Central memory CD8-positive, alpha-beta T cell (primary cell): ENCODE results near the gene ADCY4.

Experiments
- ATAC-seq: fragments of 150-1000 bp; cut with Tn5 transposase; replicated peaks from 2 replicates; pipeline ENCODE4 v1.10.0; 2022; ENCODE audit warnings: mild to moderate bottlenecking, moderate FRiP score, moderate number of reproducible peaks; ENCODE audit not compliant: poor library complexity, severe bottlenecking; ENCODE audit errors: extremely low read depth
- DNase-seq, 2 donors: peaks; one replicate each; pipeline ENCODE4 v3.0.0; 2021; ENCODE audit warnings: low spot score in 2 of 2
- H3K27ac Mint-ChIP-seq: one replicate; pipeline ENCODE4 v1.8.0; 2022; ENCODE audit warnings: low read depth, mild to moderate bottlenecking, moderate library complexity, mixed read lengths
- H3K27me3 Mint-ChIP-seq: one replicate; pipeline ENCODE4 v1.8.0; 2022; ENCODE audit warnings: mixed read lengths
- H3K36me3 Mint-ChIP-seq: one replicate; pipeline ENCODE4 v1.8.0; 2022; ENCODE audit warnings: mild to moderate bottlenecking, moderate library complexity, mixed read lengths; ENCODE audit not compliant: insufficient read depth
- H3K4me1 Mint-ChIP-seq: one replicate; pipeline ENCODE4 v1.8.0; 2022; ENCODE audit warnings: mixed read lengths
- H3K4me3 Mint-ChIP-seq: one replicate; pipeline ENCODE4 v1.8.0; 2022; ENCODE audit warnings: mild to moderate bottlenecking, moderate library complexity, mixed read lengths
- H3K9me3 Mint-ChIP-seq: one replicate; pipeline ENCODE4 v1.8.0; 2022; ENCODE audit warnings: mixed read lengths

The ADCY4 gene

DNA sequence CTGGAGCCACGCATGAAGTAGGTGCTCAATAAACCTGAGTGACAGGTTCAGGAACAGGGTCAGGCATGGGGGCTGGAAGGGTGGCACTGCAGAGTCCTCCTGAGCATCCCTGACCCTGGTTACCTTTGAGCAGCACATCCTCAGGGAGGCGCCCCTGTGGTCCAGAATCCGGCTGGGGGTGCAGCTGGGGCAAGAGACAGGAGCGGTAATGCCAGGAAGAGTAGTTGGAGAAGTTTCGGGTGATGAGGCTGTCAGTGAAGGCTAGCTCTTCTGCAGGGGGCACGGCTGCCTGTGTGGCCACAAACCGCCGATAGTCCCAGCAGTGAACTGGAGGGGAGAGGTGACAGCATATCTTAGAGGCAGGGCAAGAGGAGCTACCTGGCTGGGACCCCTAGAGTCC lies 65.5 kb downstream of the ADCY4 start:
- no peaks in the 10 kb centered on the region for H3K9me3 Mint-ChIP-seq
- H3K36me3 Mint-ChIP-seq, result peaks cover 17% of the 10 kb centered on the region
- H3K4me1 Mint-ChIP-seq, result peaks cover 28% of the 10 kb centered on the region
- ATAC-seq, result no peak
- no peaks in the 10 kb centered on the region for H3K27me3 Mint-ChIP-seq
- H3K4me3 Mint-ChIP-seq, result no peak overlapping the region
- no peak for DNase-seq
- H3K27ac Mint-ChIP-seq, result no peak overlapping the region
